HUES48 (cell line): ENCODE results near the gene ZCCHC17.

ENCODE experiments used
- H3K27ac ChIP-seq: one replicate; pipeline ENCODE4 v1.7.0; 2013; ENCODE audit warnings: low read depth, low read length, inconsistent platforms
- H3K27me3 ChIP-seq: 2 replicates; pipeline ENCODE4 v1.6.1; 2013; ENCODE audit warnings: mild to moderate bottlenecking, low read length; ENCODE audit not compliant: control insufficient read depth, insufficient read depth
- H3K36me3 ChIP-seq: 2 replicates; pipeline ENCODE4 v1.6.1; 2013; ENCODE audit warnings: low read length; ENCODE audit not compliant: control insufficient read depth, insufficient read depth
- H3K4me1 ChIP-seq: 2 replicates; pipeline ENCODE4 v1.6.1; 2013; ENCODE audit warnings: mild to moderate bottlenecking, low read length; ENCODE audit not compliant: control insufficient read depth, insufficient read depth
- H3K4me3 ChIP-seq: 2 replicates; pipeline ENCODE4 v1.5.1; 2013; ENCODE audit warnings: mild to moderate bottlenecking, low read depth, low read length
- H3K9ac ChIP-seq: 2 replicates; pipeline ENCODE4 v1.6.1; 2013; ENCODE audit warnings: mild to moderate bottlenecking, low read depth, low read length, moderate library complexity
- H3K9me3 ChIP-seq: 2 replicates; pipeline ENCODE4 v1.6.1; 2013; ENCODE audit warnings: low read length; ENCODE audit not compliant: control insufficient read depth, insufficient read depth

Gene ZCCHC17

GRCh38 chr1:31344503-31344902 is 47.7 kb downstream of the ZCCHC17 start:
- H3K9me3 ChIP-seq: no peaks in the 10 kb centered on the region
- no peaks in the 10 kb centered on the region for H3K27me3 ChIP-seq
- H3K36me3 ChIP-seq: peaks cover 50% of the 10 kb centered on the region
- H3K4me3 ChIP-seq: no peak overlapping the region
- no peaks in the 10 kb centered on the region for H3K4me1 ChIP-seq
- H3K9ac ChIP-seq: no peak overlapping the region
- H3K27ac ChIP-seq: no peak overlapping the region

GRCh38 chr1:31345635-31346034 is 48.8 kb downstream of the ZCCHC17 start:
- no peak overlapping the region for H3K4me3 ChIP-seq
- no peak overlapping the region for H3K9ac ChIP-seq
- no peaks in the 10 kb centered on the region for H3K9me3 ChIP-seq
- no peak overlapping the region for H3K27ac ChIP-seq
- peaks cover 55% of the 10 kb centered on the region for H3K36me3 ChIP-seq
- no peaks in the 10 kb centered on the region for H3K4me1 ChIP-seq
- H3K27me3 ChIP-seq: no peaks in the 10 kb centered on the region

GRCh38 chr1:31346785-31347184 is 50.0 kb downstream of the ZCCHC17 start:
- H3K36me3 ChIP-seq: peaks cover 59% of the 10 kb centered on the region
- H3K27me3 ChIP-seq: no peaks in the 10 kb centered on the region
- no peak overlapping the region for H3K4me3 ChIP-seq

GRCh38 chr1:31348449-31348848 is 51.6 kb downstream of the ZCCHC17 start:
- no peaks in the 10 kb centered on the region for H3K9me3 ChIP-seq
- H3K4me1 ChIP-seq: no peaks in the 10 kb centered on the region
- no peak overlapping the region for H3K9ac ChIP-seq
- H3K27ac ChIP-seq: no peak overlapping the region
- peaks cover 75% of the 10 kb centered on the region for H3K36me3 ChIP-seq
- no peak overlapping the region for H3K4me3 ChIP-seq
- no peaks in the 10 kb centered on the region for H3K27me3 ChIP-seq

More at GRCh38 chr1:31346785-31347184, 50.0 kb downstream of the ZCCHC17 start:
- no peak overlapping the region for H3K27ac ChIP-seq
- H3K9ac ChIP-seq: no peak overlapping the region
- H3K4me1 ChIP-seq: no peaks in the 10 kb centered on the region
- H3K9me3 ChIP-seq: no peaks in the 10 kb centered on the region

GRCh38 chr1:31354283-31354682 is 57.5 kb downstream of the ZCCHC17 start:
- no peak overlapping the region for H3K9ac ChIP-seq
- peaks cover 63% of the 10 kb centered on the region for H3K36me3 ChIP-seq
- no peaks in the 10 kb centered on the region for H3K4me1 ChIP-seq
- no peaks in the 10 kb centered on the region for H3K9me3 ChIP-seq
- no peaks in the 10 kb centered on the region for H3K27me3 ChIP-seq
- no peak overlapping the region for H3K4me3 ChIP-seq
- H3K27ac ChIP-seq: no peak overlapping the region

- Histone ChIP-seq H3K27ac (no peak overlapping the region), H3K9ac (no peak overlapping the region), H3K4me3 (no peak overlapping the region), H3K36me3 (peaks cover 48% of the 10 kb centered on the region), H3K9me3 (no peaks in the 10 kb centered on the region), H3K27me3 (no peaks in the 10 kb centered on the region), H3K4me1 (no peaks in the 10 kb centered on the region)
Observed at GRCh38 chr1:31356427-31356826, 59.6 kb downstream of the ZCCHC17 start.

- Histone ChIP-seq H3K9ac (no peak overlapping the region), H3K4me1 (peaks cover 7% of the 10 kb centered on the region), H3K36me3 (peaks cover 52% of the 10 kb centered on the region), H3K27me3 (no peaks in the 10 kb centered on the region), H3K4me3 (no peak overlapping the region), H3K27ac (no peak overlapping the region), H3K9me3 (no peaks in the 10 kb centered on the region)
Observed at GRCh38 chr1:31361607-31362006, 64.8 kb downstream of the ZCCHC17 start.

GRCh38 chr1:31362032-31362431 is 65.2 kb downstream of the ZCCHC17 start:
- H3K27ac ChIP-seq: no peak overlapping the region
- peaks cover 49% of the 10 kb centered on the region for H3K36me3 ChIP-seq
- no peaks in the 10 kb centered on the region for H3K27me3 ChIP-seq
- no peak overlapping the region for H3K9ac ChIP-seq
- H3K9me3 ChIP-seq: no peaks in the 10 kb centered on the region
- H3K4me1 ChIP-seq: peaks cover 11% of the 10 kb centered on the region
- no peak overlapping the region for H3K4me3 ChIP-seq

- Histone ChIP-seq H3K36me3 (peaks cover 62% of the 10 kb centered on the region), H3K4me3 (no peak overlapping the region), H3K9ac (no peak overlapping the region), H3K4me1 (peaks cover 12% of the 10 kb centered on the region), H3K27me3 (no peaks in the 10 kb centered on the region), H3K27ac (no peak overlapping the region), H3K9me3 (no peaks in the 10 kb centered on the region)
Observed at GRCh38 chr1:31364561-31365250, 67.9 kb downstream of the ZCCHC17 start.

- Histone ChIP-seq H3K27me3 (no peaks in the 10 kb centered on the region), H3K9me3 (no peaks in the 10 kb centered on the region), H3K4me3 (no peak overlapping the region), H3K9ac (no peak overlapping the region), H3K4me1 (peaks cover 12% of the 10 kb centered on the region), H3K36me3 (peaks cover 57% of the 10 kb centered on the region), H3K27ac (peak overlapping the region; percentile 64)
Observed at GRCh38 chr1:31366796-31367195, 70.0 kb downstream of the ZCCHC17 start.

GRCh38 chr1:31368611-31369107 is 71.8 kb downstream of the ZCCHC17 start:
- peaks cover 3% of the 10 kb centered on the region; the same call in 1 of the 2 replicates for H3K27me3 ChIP-seq
- no peak overlapping the region for H3K27ac ChIP-seq

More at GRCh38 chr1:31368611-31369107, 71.8 kb downstream of the ZCCHC17 start:
- no peak overlapping the region for H3K4me3 ChIP-seq
- H3K9ac ChIP-seq: no peak overlapping the region
- no peaks in the 10 kb centered on the region for H3K9me3 ChIP-seq
- H3K36me3 ChIP-seq: peaks cover 45% of the 10 kb centered on the region
- H3K4me1 ChIP-seq: peaks cover 26% of the 10 kb centered on the region
